Effector memory CD4-positive, alpha-beta T cell (primary cell): Measurements from ENCODE around the gene APOD.

Experiments used
- DNase-seq, 3 donors: peaks; one replicate each; pipeline ENCODE4 v3.0.0-alpha.2; 2020
- H3K27ac ChIP-seq: 2 replicates; pipeline ENCODE4 v1.7.0; 2013; ENCODE audit warnings: mild to moderate bottlenecking, low read length, moderate library complexity; ENCODE audit not compliant: insufficient read depth, poor library complexity, severe bottlenecking
- H3K27me3 ChIP-seq: replicated peaks from 2 replicates; pipeline ENCODE4 v1.7.0; 2013; ENCODE audit warnings: mild to moderate bottlenecking, low read length; ENCODE audit not compliant: insufficient read depth, control insufficient read depth, poor library complexity, severe bottlenecking
- H3K36me3 ChIP-seq: 2 replicates; pipeline ENCODE4 v1.7.0; 2013; ENCODE audit warnings: mild to moderate bottlenecking, low read length, moderate library complexity; ENCODE audit not compliant: control insufficient read depth, insufficient read depth
- H3K4me1 ChIP-seq: 2 replicates; pipeline ENCODE4 v1.7.0; 2013; ENCODE audit warnings: low read length, mild to moderate bottlenecking; ENCODE audit not compliant: control insufficient read depth, insufficient read depth, poor library complexity, severe bottlenecking
- H3K4me3 ChIP-seq: 2 replicates; pipeline ENCODE4 v1.7.0; 2013; ENCODE audit warnings: low read length, low read depth, mild to moderate bottlenecking; ENCODE audit not compliant: insufficient read depth, poor library complexity, severe bottlenecking
- H3K9me3 ChIP-seq: 2 replicates; pipeline ENCODE4 v1.7.0; 2013; ENCODE audit warnings: mild to moderate bottlenecking, low read length, moderate library complexity; ENCODE audit not compliant: control insufficient read depth

The APOD gene

GRCh38 chr3:195546130-195546560, 37.6 kb downstream of the APOD start:
- peaks cover 58% of the 10 kb centered on the region for H3K4me1 ChIP-seq
- peak in 1 of 3 donors; percentile 19 for DNase-seq

DNA sequence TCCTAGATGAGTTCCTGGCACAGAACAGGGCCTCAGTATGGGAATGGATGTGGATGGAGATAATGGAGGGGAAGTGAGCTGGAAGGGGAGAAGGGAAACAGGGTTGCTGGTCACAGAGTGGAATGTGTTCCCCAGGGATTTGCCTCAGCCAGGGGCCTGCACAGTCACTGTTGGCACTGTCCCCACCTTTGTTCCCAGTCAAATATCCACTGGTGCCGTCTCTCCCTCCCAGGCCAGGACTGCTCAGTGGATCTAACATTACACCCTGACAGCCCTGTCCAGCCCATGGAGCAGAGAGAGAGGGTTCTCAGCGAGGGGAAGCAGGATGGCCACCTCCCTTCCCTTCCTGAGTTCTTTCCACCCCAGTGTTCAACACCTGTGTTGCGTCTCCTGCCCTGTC, 39.1 kb downstream of the APOD start:
- no peak for DNase-seq
- peaks cover 57% of the 10 kb centered on the region for H3K4me1 ChIP-seq
- peak overlapping the region; percentile 11 for H3K4me3 ChIP-seq
- no peaks in the 10 kb centered on the region for H3K9me3 ChIP-seq
- no peaks in the 10 kb centered on the region for H3K27me3 ChIP-seq
- H3K27ac ChIP-seq = peak overlapping the region; percentile 98
- no peaks in the 10 kb centered on the region for H3K36me3 ChIP-seq

More at GRCh38 chr3:195546130-195546560, 37.6 kb downstream of the APOD start:
- H3K9me3 ChIP-seq = no peaks in the 10 kb centered on the region
- peak overlapping the region; percentile 98 for H3K27ac ChIP-seq
- peak overlapping the region; percentile 37 for H3K4me3 ChIP-seq
- H3K36me3 ChIP-seq = no peaks in the 10 kb centered on the region
- H3K27me3 ChIP-seq = no peaks in the 10 kb centered on the region

GRCh38 chr3:195544230-195544536, 39.6 kb downstream of the APOD start:
- H3K27ac ChIP-seq = peak overlapping the region; percentile 98
- H3K4me3 ChIP-seq = peak overlapping the region; percentile 98
- peaks cover 60% of the 10 kb centered on the region for H3K4me1 ChIP-seq
- no peak for DNase-seq
- no peaks in the 10 kb centered on the region for H3K36me3 ChIP-seq
- H3K27me3 ChIP-seq = no peaks in the 10 kb centered on the region
- no peaks in the 10 kb centered on the region for H3K9me3 ChIP-seq

DNA sequence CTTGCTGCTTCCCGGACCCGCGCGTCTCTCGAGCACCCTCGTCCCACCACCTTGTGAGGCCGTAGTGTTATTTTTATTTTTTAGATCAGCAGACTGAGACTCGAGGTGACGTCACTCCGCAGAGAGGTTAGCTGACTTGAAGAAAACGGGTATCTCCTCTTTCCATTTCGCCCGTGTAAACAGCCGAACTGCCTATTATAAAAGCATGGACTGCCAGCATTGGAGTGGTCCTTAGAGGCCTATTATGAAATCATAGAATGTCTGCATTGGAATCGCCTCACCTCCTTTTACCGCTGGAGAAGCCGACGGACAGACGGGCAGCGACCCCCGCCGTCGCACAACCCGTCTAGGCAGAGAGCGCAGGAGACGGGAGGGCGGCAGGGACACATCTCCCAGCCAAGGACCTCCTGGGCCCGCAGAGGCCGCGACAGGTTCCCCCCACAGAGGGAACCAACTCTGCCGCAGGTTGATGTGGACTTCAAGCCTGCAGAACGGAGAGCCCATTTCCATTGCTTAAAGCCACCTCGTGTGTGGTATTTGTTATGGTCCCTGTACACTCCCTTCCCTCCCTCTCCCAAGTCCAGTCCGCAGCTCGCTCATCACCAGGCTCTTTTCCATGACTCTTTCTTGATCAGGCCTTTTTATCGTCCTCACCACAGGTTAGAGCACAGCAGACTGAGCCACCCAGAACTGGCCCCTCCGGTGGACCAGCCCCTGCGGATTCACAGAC, 40.1 kb downstream of the APOD start:
- Histone ChIP-seq H3K4me1 (peaks cover 60% of the 10 kb centered on the region), H3K36me3 (no peaks in the 10 kb centered on the region), H3K9me3 (no peaks in the 10 kb centered on the region), H3K4me3 (peak overlapping the region; percentile 98), H3K27ac (peak overlapping the region; percentile 98), H3K27me3 (no peaks in the 10 kb centered on the region)
- no peak for DNase-seq

- Histone ChIP-seq H3K4me3 (peak within 1 kb of the TSS; percentile 98), H3K9me3 (no peaks in the 10 kb centered on the region), H3K27ac (peak within 1 kb of the TSS; percentile 98), H3K27me3 (no peaks in the 10 kb centered on the region), H3K36me3 (no peaks in the 10 kb centered on the region), H3K4me1 (peaks cover 52% of the 10 kb centered on the region)
- peak; percentile 84 to 89 (median 88) for DNase-seq
Measured at GRCh38 chr3:195542698-195543499, 40.8 kb downstream of the APOD start, which contains the start of gene PPP1R2. PPP1R2 (minus strand) TSS chr3:195543325; CDS start chr3:195543025, 300 bp downstream.

GRCh38 chr3:195542316-195542697, 41.4 kb downstream of the APOD start:
- DNase-seq = no peak
- Histone ChIP-seq H3K27ac (peak overlapping the region; percentile 98), H3K4me1 (peaks cover 49% of the 10 kb centered on the region), H3K36me3 (no peaks in the 10 kb centered on the region), H3K9me3 (no peaks in the 10 kb centered on the region), H3K27me3 (no peaks in the 10 kb centered on the region), H3K4me3 (peak overlapping the region; percentile 98)

GRCh38 chr3:195540511-195540910, 43.2 kb downstream of the APOD start:
- no peak for DNase-seq
- Histone ChIP-seq H3K27ac (peak overlapping the region; percentile 44), H3K9me3 (no peaks in the 10 kb centered on the region), H3K36me3 (no peaks in the 10 kb centered on the region), H3K4me1 (peaks cover 43% of the 10 kb centered on the region), H3K4me3 (peak overlapping the region; percentile 98), H3K27me3 (no peaks in the 10 kb centered on the region)

- peaks cover 43% of the 10 kb centered on the region for H3K4me1 ChIP-seq
- peak overlapping the region; percentile 30 for H3K27ac ChIP-seq
- no peaks in the 10 kb centered on the region for H3K36me3 ChIP-seq
- H3K27me3 ChIP-seq = no peaks in the 10 kb centered on the region
- H3K4me3 ChIP-seq = peak overlapping the region; percentile 98
- no peak for DNase-seq
- no peaks in the 10 kb centered on the region for H3K9me3 ChIP-seq
Measured at GRCh38 chr3:195540027-195540426, 43.7 kb downstream of the APOD start.

- Histone ChIP-seq H3K27me3 (no peaks in the 10 kb centered on the region), H3K4me3 (peak overlapping the region; percentile 98), H3K4me1 (peaks cover 39% of the 10 kb centered on the region), H3K9me3 (no peaks in the 10 kb centered on the region), H3K27ac (peak overlapping the region; percentile 31), H3K36me3 (no peaks in the 10 kb centered on the region)
- DNase-seq = no peak
Measured at GRCh38 chr3:195539479-195539878, 44.3 kb downstream of the APOD start.

GRCh38 chr3:195537995-195538394, 45.7 kb downstream of the APOD start:
- peak in 1 of 3 donors; percentile 18 for DNase-seq
- no peaks in the 10 kb centered on the region for H3K27me3 ChIP-seq
- H3K4me1 ChIP-seq = peaks cover 35% of the 10 kb centered on the region
- peak overlapping the region; percentile 7 for H3K27ac ChIP-seq
- no peaks in the 10 kb centered on the region for H3K9me3 ChIP-seq
- H3K4me3 ChIP-seq = peak overlapping the region; percentile 15
- no peaks in the 10 kb centered on the region for H3K36me3 ChIP-seq
